GM12872 (cell line): ENCODE data around the gene CRIM1.

Source experiments
- TF ChIP-seq, protein P1 (sequence below): IDR thresholded peaks from 3 replicates; pipeline ENCODE4 v1.5.1; 2011; ENCODE audit warnings: low read depth, mild to moderate bottlenecking, low read length, moderate library complexity; ENCODE audit not compliant: insufficient read depth

CRIM1 gene

DNA sequence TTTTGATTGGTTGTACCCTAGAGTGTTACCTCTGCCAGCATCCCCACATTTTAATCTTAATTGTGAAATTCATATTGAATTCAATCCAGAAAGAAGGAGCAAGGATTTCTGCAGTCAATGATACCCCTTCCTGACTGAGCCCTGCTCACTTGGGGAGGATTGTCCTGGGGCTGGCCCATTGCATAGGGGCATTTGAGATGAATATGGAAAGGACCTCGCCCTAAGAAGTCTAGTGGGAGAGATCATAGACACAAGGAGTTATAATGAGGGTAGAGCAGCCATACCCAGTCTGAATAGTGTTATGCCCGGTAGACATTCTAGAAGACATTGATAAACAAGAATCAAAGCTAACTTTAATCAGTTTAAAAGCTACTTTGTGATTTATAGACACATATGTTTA lies 53.8 kb downstream of the CRIM1 start:
- TF ChIP-seq, protein P1, sequence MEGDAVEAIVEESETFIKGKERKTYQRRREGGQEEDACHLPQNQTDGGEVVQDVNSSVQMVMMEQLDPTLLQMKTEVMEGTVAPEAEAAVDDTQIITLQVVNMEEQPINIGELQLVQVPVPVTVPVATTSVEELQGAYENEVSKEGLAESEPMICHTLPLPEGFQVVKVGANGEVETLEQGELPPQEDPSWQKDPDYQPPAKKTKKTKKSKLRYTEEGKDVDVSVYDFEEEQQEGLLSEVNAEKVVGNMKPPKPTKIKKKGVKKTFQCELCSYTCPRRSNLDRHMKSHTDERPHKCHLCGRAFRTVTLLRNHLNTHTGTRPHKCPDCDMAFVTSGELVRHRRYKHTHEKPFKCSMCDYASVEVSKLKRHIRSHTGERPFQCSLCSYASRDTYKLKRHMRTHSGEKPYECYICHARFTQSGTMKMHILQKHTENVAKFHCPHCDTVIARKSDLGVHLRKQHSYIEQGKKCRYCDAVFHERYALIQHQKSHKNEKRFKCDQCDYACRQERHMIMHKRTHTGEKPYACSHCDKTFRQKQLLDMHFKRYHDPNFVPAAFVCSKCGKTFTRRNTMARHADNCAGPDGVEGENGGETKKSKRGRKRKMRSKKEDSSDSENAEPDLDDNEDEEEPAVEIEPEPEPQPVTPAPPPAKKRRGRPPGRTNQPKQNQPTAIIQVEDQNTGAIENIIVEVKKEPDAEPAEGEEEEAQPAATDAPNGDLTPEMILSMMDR: no peak

DNA sequence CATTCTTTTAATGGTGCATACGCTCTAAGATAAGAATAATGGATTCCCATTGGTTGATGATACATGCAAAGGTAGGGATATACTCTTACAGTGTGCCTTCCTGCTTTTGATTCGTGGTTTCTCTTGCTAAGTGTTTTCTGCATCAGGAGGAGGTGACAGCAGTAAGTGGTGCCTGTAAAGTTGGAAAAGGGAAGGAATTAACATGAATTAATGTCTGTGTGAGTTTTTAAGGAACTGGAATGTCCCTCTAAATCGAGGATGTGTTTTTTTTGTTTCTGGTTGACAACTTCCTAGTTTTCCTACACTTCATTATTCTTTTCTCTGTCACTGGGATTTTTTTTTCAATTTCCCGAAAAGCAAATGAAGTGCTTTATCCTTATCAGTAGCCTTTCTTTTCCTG lies 54.4 kb downstream of the CRIM1 start:
- TF ChIP-seq, protein P1: no peak

DNA sequence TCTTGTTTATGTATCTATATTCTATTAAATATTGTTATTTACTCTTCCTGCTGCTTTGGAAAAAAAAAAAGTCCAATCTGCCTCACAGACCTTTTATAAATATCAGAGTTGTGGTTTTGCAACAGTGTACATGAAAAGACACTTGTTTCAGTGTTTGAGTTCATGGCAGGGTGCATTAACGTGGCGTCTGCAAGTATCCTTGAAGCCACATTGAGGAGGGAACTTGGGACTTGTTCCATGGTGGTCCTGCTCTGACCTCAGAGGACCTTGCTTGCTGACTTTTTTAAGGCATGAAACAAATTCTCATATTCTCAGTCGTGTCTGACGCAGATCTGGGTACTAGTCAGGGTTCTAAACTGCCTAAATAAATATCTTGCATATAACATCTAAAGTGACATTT lies 55.1 kb downstream of the CRIM1 start:
- TF ChIP-seq, protein P1: no peak

DNA sequence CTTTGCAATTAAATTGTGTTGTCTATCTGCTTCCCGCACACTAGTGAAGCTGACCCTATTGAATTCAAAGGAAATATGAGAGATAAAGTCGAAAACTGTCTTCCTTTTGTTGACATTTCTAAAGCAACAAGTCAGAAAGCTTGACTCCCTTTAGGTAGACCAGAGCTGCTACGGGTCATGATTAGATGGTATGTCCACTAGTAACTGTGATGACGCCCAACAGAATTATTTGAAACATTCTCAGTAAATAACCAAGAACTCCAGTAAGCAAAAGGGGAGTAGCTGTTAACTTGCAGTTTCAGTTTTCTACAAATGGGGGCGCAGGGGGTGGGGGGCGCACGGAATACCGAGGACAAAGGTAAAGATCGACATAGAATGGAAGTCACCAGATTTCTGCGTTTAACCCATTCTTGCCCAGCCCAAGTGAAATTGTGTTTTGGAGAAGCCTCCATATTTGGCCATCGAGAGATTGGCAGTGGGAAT lies 56.4 kb downstream of the CRIM1 start:
- TF ChIP-seq, protein P1: no peak

DNA sequence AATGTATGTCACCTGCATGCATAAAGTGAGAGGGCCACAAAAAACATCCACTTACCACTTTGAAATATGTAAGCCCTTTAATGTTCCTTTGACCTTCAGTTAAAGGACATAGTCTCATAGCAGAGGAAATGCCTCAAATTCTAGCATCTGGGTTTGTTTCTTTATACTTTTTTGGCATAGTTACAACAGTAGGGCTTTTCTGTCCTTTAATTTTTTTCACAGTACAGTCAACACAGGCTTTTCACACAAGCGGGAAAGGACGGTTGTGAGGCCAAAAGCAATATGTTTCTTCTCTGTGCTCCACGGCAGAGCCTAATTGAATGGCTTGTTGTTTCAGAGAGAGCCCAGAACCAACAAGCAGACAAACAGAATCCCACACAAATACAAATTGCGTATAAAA lies 57.6 kb downstream of the CRIM1 start:
- TF ChIP-seq, protein P1: no peak

DNA sequence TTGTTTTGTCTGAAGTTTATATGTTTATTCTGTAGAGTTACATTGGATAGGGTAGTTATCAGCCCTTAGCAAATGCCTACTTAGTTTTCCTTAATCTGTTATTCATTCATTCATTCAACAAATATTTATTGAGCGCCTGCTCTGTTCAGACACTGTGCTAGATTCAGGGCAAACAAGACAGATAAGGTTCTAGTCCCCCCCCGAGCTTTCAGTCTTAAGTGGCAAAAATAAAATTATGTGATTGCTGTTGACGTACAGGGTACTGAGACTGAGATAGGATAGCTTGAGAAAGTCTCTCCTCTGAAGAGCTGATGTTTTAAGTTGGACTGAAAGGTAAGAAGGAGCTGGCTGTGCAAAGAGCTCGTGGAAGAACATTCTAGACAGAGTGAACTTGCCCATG lies 58.7 kb downstream of the CRIM1 start:
- TF ChIP-seq, protein P1: no peak

DNA sequence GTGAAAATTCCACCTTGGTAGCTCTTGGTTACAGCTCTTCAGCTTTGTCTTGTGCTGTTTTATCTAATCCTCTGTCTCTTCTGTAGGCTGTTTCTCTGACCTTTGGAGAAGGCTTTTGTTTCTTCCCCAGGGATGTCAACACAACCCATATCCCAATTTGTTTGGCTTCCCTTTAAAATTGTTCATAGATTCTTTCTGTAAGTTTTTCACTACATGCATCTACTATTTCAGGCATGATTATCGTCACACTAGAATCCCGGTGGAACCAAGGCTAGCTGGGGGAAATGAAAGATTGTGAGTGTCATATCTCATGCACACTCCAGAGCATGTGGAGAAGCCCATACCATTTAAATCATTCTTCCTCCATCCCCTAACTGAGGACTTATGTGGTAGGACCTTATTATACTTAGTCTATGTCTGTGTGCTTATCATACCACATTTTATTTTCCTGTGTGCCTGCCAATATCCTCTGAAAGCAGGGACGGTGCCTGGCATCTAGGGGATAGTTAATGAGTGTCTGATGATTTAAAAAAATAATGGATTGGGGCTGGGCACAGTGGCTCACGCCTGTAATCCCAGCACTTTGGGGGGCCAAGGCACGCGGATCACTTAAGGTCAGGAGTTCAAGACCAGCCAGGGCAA lies 59.9 kb downstream of the CRIM1 start:
- TF ChIP-seq, protein P1: no peak
